ENCODE data around the gene MOSPD3.
A peak's percentile ranks its signal among the peaks of the same experiment; 100 is the strongest.

MOSPD3 gene

GRCh38 chr7:100602889-100603725, 9.2 kb upstream of the MOSPD3 start:
- DNase-seq (ENCODE audit: extremely low read depth, low read depth): peak; percentile 77
- no peak for TF ChIP-seq CTCF (IDR thresholded peaks at IDR 0.05; ENCODE audit: low read depth, low read length)

GRCh38 chr7:100603726-100604027, 8.7 kb upstream of the MOSPD3 start:
- TF ChIP-seq CTCF (IDR thresholded peaks at IDR 0.05; ENCODE audit: low read depth, low read length): no peak
- DNase-seq (ENCODE audit: extremely low read depth, low read depth): no peak

- DNase-seq (ENCODE audit: extremely low read depth, low read depth): no peak
- peak; percentile 29 for TF ChIP-seq CTCF (IDR thresholded peaks at IDR 0.05; ENCODE audit: low read depth, low read length)
These were observed 8.0 kb upstream of the MOSPD3 start for GRCh38 chr7:100604028-100604975.

GRCh38 chr7:100604976-100605911, 7.1 kb upstream of the MOSPD3 start:
- no peak for DNase-seq (ENCODE audit: extremely low read depth, low read depth)

GRCh38 chr7:100606313-100606712, 6.0 kb upstream of the MOSPD3 start:
- TF ChIP-seq CTCF (IDR thresholded peaks at IDR 0.05; ENCODE audit: low read depth, low read length): no peak
- DNase-seq (ENCODE audit: extremely low read depth, low read depth): no peak

More at GRCh38 chr7:100604976-100605911, 7.1 kb upstream of the MOSPD3 start:
- no peak for TF ChIP-seq CTCF (IDR thresholded peaks at IDR 0.05; ENCODE audit: low read depth, low read length)

- no peak for TF ChIP-seq CTCF (IDR thresholded peaks at IDR 0.05; ENCODE audit: low read depth, low read length)
- DNase-seq (ENCODE audit: extremely low read depth, low read depth): no peak
These were observed 5.2 kb upstream of the MOSPD3 start for GRCh38 chr7:100607111-100607510.
